DOHH2 (cell line): ENCODE measurements around the gene GNL3.

Experiments
- H3F3A ChIP-seq: fragments of 200-600 bp; sonication (generic), shearing (Covaris generic); 2 replicates; pipeline ENCODE4 v1.6.0; 2016; ENCODE audit warnings: antibody characterized with exemption, mild to moderate bottlenecking; ENCODE audit not compliant: control insufficient read depth, insufficient read depth
- H3K27ac ChIP-seq: fragments of 200-600 bp; sonication (generic); 2 replicates; pipeline ENCODE4 v1.5.1; 2014; ENCODE audit warnings: low read depth, mild to moderate bottlenecking, low read length, moderate library complexity
- H3K27me3 ChIP-seq: fragments of 200-600 bp; sonication (generic); 2 replicates; pipeline ENCODE4 v1.6.1; 2014; ENCODE audit warnings: mild to moderate bottlenecking, low read length, mixed read lengths; ENCODE audit not compliant: control insufficient read depth
- H3K36me3 ChIP-seq: fragments of 200-600 bp; sonication (generic); 2 replicates; pipeline ENCODE4 v1.6.1; 2014; ENCODE audit warnings: mild to moderate bottlenecking, low read length, moderate library complexity, mixed read lengths; ENCODE audit not compliant: control insufficient read depth
- H3K4me1 ChIP-seq: fragments of 200-600 bp; sonication (generic); 2 replicates; pipeline ENCODE4 v1.6.1; 2014; ENCODE audit warnings: mild to moderate bottlenecking, low read length, mixed read lengths; ENCODE audit not compliant: control insufficient read depth
- H3K4me2 ChIP-seq: fragments of 200-600 bp; sonication (generic); 2 replicates; pipeline ENCODE4 v1.6.0; 2014; ENCODE audit warnings: mild to moderate bottlenecking, low read length, moderate library complexity
- H3K4me3 ChIP-seq: fragments of 200-600 bp; sonication (generic); 2 replicates; pipeline ENCODE4 v1.5.1; 2014; ENCODE audit warnings: mild to moderate bottlenecking, low read length, mixed read lengths
- H3K79me2 ChIP-seq: fragments of 200-600 bp; sonication (generic); 2 replicates; pipeline ENCODE4 v1.6.1; 2014; ENCODE audit warnings: mild to moderate bottlenecking, low read length, mixed read lengths; ENCODE audit not compliant: control insufficient read depth
- H3K9me2 ChIP-seq: fragments of 200-600 bp; sonication (generic); replicated peaks from 2 replicates; pipeline ENCODE4 v1.6.1; 2014; ENCODE audit warnings: mild to moderate bottlenecking, low read length, mixed read lengths; ENCODE audit not compliant: control insufficient read depth
- H3K9me3 ChIP-seq: fragments of 200-600 bp; sonication (generic); 2 replicates; pipeline ENCODE4 v1.6.1; 2014; ENCODE audit warnings: antibody characterized with exemption, low read length, mixed read lengths; ENCODE audit not compliant: control insufficient read depth, insufficient read depth
- H4K20me1 ChIP-seq: fragments of 200-600 bp; sonication (generic); 2 replicates; pipeline ENCODE4 v1.6.0; 2014; ENCODE audit warnings: low read depth, mild to moderate bottlenecking, antibody characterized with exemption, low read length, moderate library complexity; ENCODE audit not compliant: control insufficient read depth, insufficient read depth
- CTCF ChIP-seq: fragments of 200-600 bp; sonication (generic); IDR thresholded peaks from one replicate; pipeline ENCODE4 v1.5.1; 2014; ENCODE audit warnings: antibody characterized with exemption, mild to moderate bottlenecking, low read depth, low read length; ENCODE audit not compliant: poor library complexity, severe bottlenecking
- EZH2phosphoT487 ChIP-seq: fragments of 200-600 bp; sonication (generic); IDR thresholded peaks from 2 replicates; pipeline ENCODE4 v1.6.1; 2017; ENCODE audit warnings: borderline replicate concordance, mild to moderate bottlenecking, antibody characterized with exemption, low read length, moderate library complexity, mixed read lengths

GNL3 gene

DNA sequence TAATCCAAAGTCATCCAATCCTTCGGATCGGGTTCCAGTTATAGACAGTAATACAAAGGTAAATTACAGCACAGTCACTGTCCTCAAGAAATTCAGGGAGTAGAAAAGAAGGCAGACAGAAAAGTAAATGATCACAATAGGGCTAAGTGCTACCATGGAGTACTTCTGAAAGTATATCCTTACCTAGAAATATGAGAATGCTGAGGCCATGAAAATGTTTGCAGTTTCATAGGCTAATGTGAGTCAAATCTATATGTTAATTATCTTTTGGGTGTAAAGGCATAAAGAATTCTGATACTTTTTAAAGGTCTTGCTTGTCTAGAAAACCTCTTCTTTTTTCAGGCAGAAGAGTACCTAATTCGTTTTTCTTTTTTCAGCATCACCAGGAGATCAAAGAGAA, 29.9 kb upstream of the GNL3 start:
- TF ChIP-seq EZH2phosphoT487, result no peak
- TF ChIP-seq CTCF, result no peak
- Histone ChIP-seq H3K4me3 (no peak overlapping the region), H3F3A (no peaks in the 10 kb centered on the region), H3K9me3 (no peaks in the 10 kb centered on the region), H4K20me1 (no peaks in the 10 kb centered on the region), H3K4me1 (no peaks in the 10 kb centered on the region), H3K4me2 (no peak overlapping the region), H3K36me3 (peaks cover 79% of the 10 kb centered on the region), H3K9me2 (no peaks in the 10 kb centered on the region), H3K79me2 (no peaks in the 10 kb centered on the region), H3K27ac (no peak overlapping the region), H3K27me3 (no peaks in the 10 kb centered on the region)

DNA sequence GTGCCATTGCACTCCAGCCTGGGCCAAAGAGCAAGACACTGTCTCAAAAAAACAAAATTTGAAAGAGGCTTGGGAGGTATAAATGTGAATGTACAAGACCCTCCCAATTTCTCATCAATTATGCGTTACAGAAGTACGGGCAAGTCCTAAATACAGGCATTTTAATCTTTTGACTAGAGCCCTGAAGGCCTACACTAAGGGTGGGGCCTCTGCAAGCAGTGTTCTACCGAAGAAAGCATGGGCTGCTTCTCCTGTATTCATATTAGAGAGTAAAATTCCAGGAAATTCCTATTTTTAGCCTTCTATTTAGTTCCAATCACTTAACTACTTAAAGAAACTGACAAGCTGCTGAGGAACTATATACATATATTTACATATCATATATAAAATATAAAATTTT, 25.8 kb upstream of the GNL3 start:
- Histone ChIP-seq H3K27me3 (no peaks in the 10 kb centered on the region), H3K4me2 (no peak overlapping the region), H3K4me1 (no peaks in the 10 kb centered on the region), H3K36me3 (peaks cover 74% of the 10 kb centered on the region), H3K9me3 (no peaks in the 10 kb centered on the region), H3K27ac (no peak overlapping the region), H4K20me1 (no peaks in the 10 kb centered on the region), H3K79me2 (peaks cover 5% of the 10 kb centered on the region; the same call in 1 of the 2 replicates), H3F3A (no peaks in the 10 kb centered on the region), H3K9me2 (no peaks in the 10 kb centered on the region), H3K4me3 (no peak overlapping the region)
- no peak for TF ChIP-seq EZH2phosphoT487
- no peak for TF ChIP-seq CTCF

GRCh38 chr3:52663098-52663497, 22.7 kb upstream of the GNL3 start:
- Histone ChIP-seq H3K27ac (no peak overlapping the region), H3K79me2 (peaks cover 5% of the 10 kb centered on the region; the same call in 1 of the 2 replicates), H4K20me1 (no peaks in the 10 kb centered on the region), H3K9me3 (no peaks in the 10 kb centered on the region), H3K4me2 (no peak overlapping the region), H3K4me1 (no peaks in the 10 kb centered on the region), H3K36me3 (peaks cover 72% of the 10 kb centered on the region), H3F3A (no peaks in the 10 kb centered on the region), H3K9me2 (no peaks in the 10 kb centered on the region), H3K27me3 (no peaks in the 10 kb centered on the region), H3K4me3 (no peak overlapping the region)
- TF ChIP-seq EZH2phosphoT487 (no peak), CTCF (no peak)
